ENCODE measurements around the gene ABCB10.

DNA sequence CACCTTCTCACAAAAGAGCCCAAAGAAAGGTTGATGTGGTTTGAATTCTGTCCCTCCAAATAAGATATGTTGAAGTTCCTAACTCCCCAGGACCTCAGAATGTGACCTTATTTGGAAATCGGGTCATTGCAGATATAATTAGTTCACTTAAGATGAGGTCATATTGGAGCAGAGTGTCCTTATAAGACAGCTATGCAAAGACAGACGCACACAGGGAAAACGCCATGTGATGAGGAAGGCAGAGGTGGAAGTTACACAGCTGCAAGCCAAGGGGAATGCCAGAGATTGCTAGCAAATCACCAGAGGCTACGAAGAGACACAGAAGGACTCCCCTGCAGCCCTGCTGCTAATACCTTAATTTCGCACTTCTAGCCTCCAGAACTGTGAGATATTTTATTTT, 5.2 kb upstream of the ABCB10 start:
- TF ChIP-seq, protein P1, sequence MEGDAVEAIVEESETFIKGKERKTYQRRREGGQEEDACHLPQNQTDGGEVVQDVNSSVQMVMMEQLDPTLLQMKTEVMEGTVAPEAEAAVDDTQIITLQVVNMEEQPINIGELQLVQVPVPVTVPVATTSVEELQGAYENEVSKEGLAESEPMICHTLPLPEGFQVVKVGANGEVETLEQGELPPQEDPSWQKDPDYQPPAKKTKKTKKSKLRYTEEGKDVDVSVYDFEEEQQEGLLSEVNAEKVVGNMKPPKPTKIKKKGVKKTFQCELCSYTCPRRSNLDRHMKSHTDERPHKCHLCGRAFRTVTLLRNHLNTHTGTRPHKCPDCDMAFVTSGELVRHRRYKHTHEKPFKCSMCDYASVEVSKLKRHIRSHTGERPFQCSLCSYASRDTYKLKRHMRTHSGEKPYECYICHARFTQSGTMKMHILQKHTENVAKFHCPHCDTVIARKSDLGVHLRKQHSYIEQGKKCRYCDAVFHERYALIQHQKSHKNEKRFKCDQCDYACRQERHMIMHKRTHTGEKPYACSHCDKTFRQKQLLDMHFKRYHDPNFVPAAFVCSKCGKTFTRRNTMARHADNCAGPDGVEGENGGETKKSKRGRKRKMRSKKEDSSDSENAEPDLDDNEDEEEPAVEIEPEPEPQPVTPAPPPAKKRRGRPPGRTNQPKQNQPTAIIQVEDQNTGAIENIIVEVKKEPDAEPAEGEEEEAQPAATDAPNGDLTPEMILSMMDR (IDR thresholded peaks at IDR 0.05; ENCODE audit: insufficient read depth, low read depth, low read length) = no peak
- TF ChIP-seq EZH2 (IDR thresholded peaks at IDR 0.05; ENCODE audit: insufficient read depth, low read length) = no peak

Data from astrocyte (in vitro differentiated cells and primary cell).